Measurements from ENCODE around the gene KASH5. TPM values are rescaled to one million over a fixed set of nuclear protein-coding genes. Genes with fewer than 3 reads are reported as not detected.

KASH5 gene
- polyA plus RNA-seq, 2 of the 4 experiments (the other 2 are of a cell fraction): 0.08 to 0.17 TPM

DNA sequence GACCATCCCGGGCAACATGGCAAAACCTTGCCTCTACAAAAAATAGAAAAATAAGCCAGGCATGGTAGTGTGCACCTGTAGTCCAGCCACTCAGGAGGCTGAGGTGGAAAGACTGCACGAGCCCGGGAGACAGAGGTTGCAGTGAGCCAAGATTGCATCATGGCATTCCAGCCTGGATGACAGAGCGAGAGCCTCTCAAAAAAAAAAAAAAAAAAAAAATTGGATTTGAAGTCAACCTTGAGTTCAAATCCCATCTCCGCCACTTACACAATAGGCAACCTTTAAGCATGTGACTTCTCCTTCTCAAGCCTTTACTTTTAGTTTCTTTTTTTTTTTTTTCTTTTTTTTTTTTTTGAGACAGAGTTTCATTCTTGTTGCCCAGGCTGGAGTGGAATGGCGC lies 12.0 kb downstream of the KASH5 start:
- CTCF ChIA-PET: interaction anchor here (0.7 to 8.0 kb wide), 3 partner anchors 9 to 302 kb away, joined by 3 to 68 read pairs (median 5); no protein-coding TSS in a partner anchor
- Histone ChIP-seq H3K9me3 (no peaks in the 10 kb centered on the region), H3K4me2 (no peak overlapping the region), H3K27ac (no peak overlapping the region), H3K4me3 (no peak overlapping the region), H3K4me1 (no peaks in the 10 kb centered on the region)
- DNase-seq (ENCODE audit: low read depth in 1 of 2, low spot score in 1 of 2): no peak
- WGBS (ENCODE audit: missing lambda C conversion rate): 70% methylated on average over 6 of the region's 6 CpGs
- no peak for FAIRE-seq
- TF ChIP-seq RNF2 (IDR thresholded peaks at IDR 0.05; ENCODE audit: borderline replicate concordance, low read depth): no peak
- TF ChIP-seq POLR2AphosphoS2 (conservative IDR thresholded peaks at IDR 0.05; ENCODE audit: low read length): no peak
- 0 out of 4 replicates have a peak, but pooled peaks of 1 of the 2 experiments have one; percentile 14 for TF ChIP-seq CEBPB (IDR thresholded peaks at IDR 0.05)
- no peak for TF ChIP-seq REST (IDR thresholded peaks at IDR 0.05)
- POLR2A ChIA-PET: no interaction called here
- no peak for ATAC-seq

DNA sequence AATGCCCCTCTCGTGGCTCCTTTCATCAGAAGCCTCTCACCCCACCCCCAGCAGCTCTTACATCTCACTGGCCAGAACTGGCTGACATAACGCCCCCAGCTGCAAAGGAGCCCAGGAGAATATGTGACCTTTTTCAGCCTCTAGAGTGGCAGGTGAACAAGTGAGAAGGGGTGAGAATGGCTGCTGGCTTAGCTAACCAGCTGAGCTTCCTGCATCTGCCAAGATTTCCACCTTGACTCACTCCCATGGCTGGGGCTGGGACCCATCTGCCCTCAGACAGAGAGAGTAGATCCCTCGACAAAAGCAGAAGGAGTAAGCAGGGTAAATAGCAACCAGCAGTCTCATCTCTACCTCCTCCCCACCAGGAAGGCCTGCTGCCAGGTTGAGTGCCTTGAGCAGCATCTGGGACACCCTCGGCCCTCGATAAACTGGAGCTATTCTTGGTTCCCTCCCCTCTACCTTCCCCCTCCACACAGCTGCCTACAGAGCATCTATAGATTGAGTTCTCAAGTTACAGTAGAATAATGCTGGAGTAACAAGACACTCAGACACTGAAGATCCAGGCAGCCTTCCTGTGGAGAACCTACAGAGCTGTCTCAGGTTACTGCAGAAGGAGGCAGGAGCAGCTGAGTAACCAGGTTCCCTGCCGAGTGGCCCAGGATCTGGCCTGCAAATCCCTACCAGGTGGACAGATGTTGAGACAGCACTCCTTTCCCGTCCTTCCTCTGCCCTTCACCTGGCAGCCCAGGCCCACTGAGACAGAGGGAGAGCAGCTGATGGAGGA lies 15.5 kb downstream of the KASH5 start:
- ChIA-PET CTCF (interaction anchor here (0.6 to 8.0 kb wide), 7 partner anchors 8 to 177 kb away, joined by 3 to 68 read pairs (median 4); no protein-coding TSS in a partner anchor), POLR2A (no interaction called here)
- peak in 1 of 2 experiments; percentile 18; a peak in 3 of 6 replicates for ATAC-seq
- WGBS (ENCODE audit: missing lambda C conversion rate): 64% methylated on average over 7 of the region's 7 CpGs
- FAIRE-seq: no peak
- TF ChIP-seq HEYL (CRISPR knock-in tag; IDR thresholded peaks at IDR 0.05) (no peak), CEBPB (IDR thresholded peaks at IDR 0.05) (no peak), KDM1A (IDR thresholded peaks at IDR 0.05; ENCODE audit: low read depth) (no peak), GATA3 (IDR thresholded peaks at IDR 0.05; ENCODE audit: borderline replicate concordance) (no peak), MYC (IDR thresholded peaks at IDR 0.05; ENCODE audit: borderline replicate concordance, low read length) (no peak), ATOH8 (CRISPR knock-in tag; IDR thresholded peaks at IDR 0.05; ENCODE audit: low read depth) (no peak), PHF8 (IDR thresholded peaks at IDR 0.05; ENCODE audit: borderline replicate concordance, low read depth) (no peak)
- TF ChIP-seq, protein P1, sequence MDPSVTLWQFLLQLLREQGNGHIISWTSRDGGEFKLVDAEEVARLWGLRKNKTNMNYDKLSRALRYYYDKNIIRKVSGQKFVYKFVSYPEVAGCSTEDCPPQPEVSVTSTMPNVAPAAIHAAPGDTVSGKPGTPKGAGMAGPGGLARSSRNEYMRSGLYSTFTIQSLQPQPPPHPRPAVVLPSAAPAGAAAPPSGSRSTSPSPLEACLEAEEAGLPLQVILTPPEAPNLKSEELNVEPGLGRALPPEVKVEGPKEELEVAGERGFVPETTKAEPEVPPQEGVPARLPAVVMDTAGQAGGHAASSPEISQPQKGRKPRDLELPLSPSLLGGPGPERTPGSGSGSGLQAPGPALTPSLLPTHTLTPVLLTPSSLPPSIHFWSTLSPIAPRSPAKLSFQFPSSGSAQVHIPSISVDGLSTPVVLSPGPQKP (IDR thresholded peaks at IDR 0.05; ENCODE audit: low read depth, low read length): no peak
- TF ChIP-seq, protein P2, sequence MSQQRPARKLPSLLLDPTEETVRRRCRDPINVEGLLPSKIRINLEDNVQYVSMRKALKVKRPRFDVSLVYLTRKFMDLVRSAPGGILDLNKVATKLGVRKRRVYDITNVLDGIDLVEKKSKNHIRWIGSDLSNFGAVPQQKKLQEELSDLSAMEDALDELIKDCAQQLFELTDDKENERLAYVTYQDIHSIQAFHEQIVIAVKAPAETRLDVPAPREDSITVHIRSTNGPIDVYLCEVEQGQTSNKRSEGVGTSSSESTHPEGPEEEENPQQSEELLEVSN (IDR thresholded peaks at IDR 0.05; ENCODE audit: borderline replicate concordance, low read depth): no peak
- Histone ChIP-seq H3K27ac (no peak overlapping the region), H3K9me3 (no peaks in the 10 kb centered on the region), H3K4me3 (no peak overlapping the region), H3K4me2 (no peak overlapping the region), H3K4me1 (no peaks in the 10 kb centered on the region)
- DNase-seq (ENCODE audit: low read depth in 1 of 2, low spot score in 1 of 2): no peak

- ATAC-seq: no peak; a peak in 1 of 6 replicates
- Histone ChIP-seq H3K9me3 (no peaks in the 10 kb centered on the region), H3K27ac (no peak overlapping the region), H3K4me3 (no peak overlapping the region), H3K4me1 (no peaks in the 10 kb centered on the region), H3K4me2 (no peak overlapping the region)
- no peak for DNase-seq (ENCODE audit: low read depth in 1 of 2, low spot score in 1 of 2)
- TF ChIP-seq MAZ (IDR thresholded peaks at IDR 0.05; ENCODE audit: borderline replicate concordance, low read depth, low read length): no peak
- no peak for TF ChIP-seq HOXB13 (CRISPR knock-in tag; IDR thresholded peaks at IDR 0.05; ENCODE audit: low read depth)
- TF ChIP-seq MAFK (IDR thresholded peaks at IDR 0.05; ENCODE audit: partially characterized antibody): no peak
- TF ChIP-seq HDAC2 (IDR thresholded peaks at IDR 0.05): no peak
- TF ChIP-seq RAD21 (conservative IDR thresholded peaks at IDR 0.05 in 1 of 2, IDR thresholded peaks at IDR 0.05 in 1 of 2): no peak
- no peak for TF ChIP-seq EHF (CRISPR knock-in tag; IDR thresholded peaks at IDR 0.05)
- no peak for TF ChIP-seq EP300 (IDR thresholded peaks at IDR 0.05)
- FAIRE-seq: no peak
- CTCF ChIA-PET: interaction anchor here (0.8 to 8.0 kb wide), 8 partner anchors 13 to 106 kb away, joined by 3 to 68 read pairs (median 6); partner anchors contain the start of gene FLT3LG
- 69% methylated on average over 7 of the region's 7 CpGs for WGBS (ENCODE audit: missing lambda C conversion rate)
- POLR2A ChIA-PET: interaction anchor here (1.0 kb wide), 1 partner anchor 46 kb away, joined by 3 read pairs; the partner anchor contains the start of gene ALDH16A1
Measured at GRCh38 chr19:49407079-49407478, 19.0 kb downstream of the KASH5 start.

Data from A549 (cell line).